SU-DHL-6 (cell line): Measurements from ENCODE around the gene CUL1.

Experiments used
- H2AFZ ChIP-seq: fragments of 200-600 bp; sonication (generic); 2 replicates; pipeline ENCODE4 v1.6.1; 2014; ENCODE audit warnings: low read depth, mild to moderate bottlenecking, moderate library complexity, mixed read lengths, antibody characterized with exemption, low read length; ENCODE audit not compliant: severe bottlenecking
- H3F3A ChIP-seq: fragments of 200-600 bp; shearing (Covaris generic); 2 replicates; pipeline ENCODE4 v1.6.0; 2016; ENCODE audit warnings: antibody characterized with exemption, mild to moderate bottlenecking; ENCODE audit not compliant: insufficient read depth
- H3K27ac ChIP-seq: fragments of 200-600 bp; sonication (generic); 2 replicates; pipeline ENCODE4 v1.5.1; 2016; ENCODE audit warnings: low read depth, mild to moderate bottlenecking, low read length, moderate library complexity, mixed read lengths
- H3K27me3 ChIP-seq: fragments of 200-600 bp; sonication (generic), shearing (Covaris generic); 2 replicates; pipeline ENCODE4 v1.6.0; 2014; ENCODE audit warnings: mild to moderate bottlenecking, low read length
- H3K36me3 ChIP-seq: fragments of 200-600 bp; sonication (generic); 2 replicates; pipeline ENCODE4 v1.6.1; 2014; ENCODE audit warnings: mild to moderate bottlenecking, low read length, mixed read lengths
- H3K4me2 ChIP-seq: fragments of 300-600, 200-600 bp; shearing (Covaris generic), sonication (generic); 2 replicates; pipeline ENCODE4 v1.6.0; 2014; ENCODE audit warnings: low read length, low read depth, mild to moderate bottlenecking; ENCODE audit not compliant: poor library complexity, severe bottlenecking
- H3K4me3 ChIP-seq: fragments of 200-600 bp; sonication (generic); 2 replicates; pipeline ENCODE4 v1.5.1; 2014; ENCODE audit warnings: antibody characterized with exemption, low read length, mild to moderate bottlenecking, mixed read lengths; ENCODE audit not compliant: insufficient read depth, poor library complexity, severe bottlenecking
- H3K79me2 ChIP-seq: fragments of 200-600 bp; sonication (generic); 2 replicates; pipeline ENCODE4 v1.6.1; 2014; ENCODE audit warnings: mild to moderate bottlenecking, low read length, moderate library complexity; ENCODE audit not compliant: insufficient read depth
- H3K9ac ChIP-seq: fragments of 200-600 bp; sonication (generic); 2 replicates; pipeline ENCODE4 v1.7.0; 2014; ENCODE audit warnings: mild to moderate bottlenecking, low read length
- H3K9me2 ChIP-seq: fragments of 200-600 bp; sonication (generic); replicated peaks from 2 replicates; pipeline ENCODE4 v1.6.1; 2014; ENCODE audit warnings: low read length; ENCODE audit not compliant: insufficient read depth
- H3K9me3 ChIP-seq: fragments of 200-600 bp; sonication (generic); 2 replicates; pipeline ENCODE4 v1.6.1; 2014; ENCODE audit warnings: low read length, mixed read lengths; ENCODE audit not compliant: insufficient read depth
- H4K20me1 ChIP-seq: fragments of 200-600 bp; sonication (generic); 2 replicates; pipeline ENCODE4 v1.6.1; 2014; ENCODE audit warnings: low read depth, mild to moderate bottlenecking, antibody characterized with exemption, low read length, moderate library complexity, mixed read lengths
- EZH2phosphoT487 ChIP-seq: fragments of 200-600 bp; sonication (generic), shearing (Covaris generic); conservative IDR thresholded peaks from 2 replicates; pipeline ENCODE4 v1.6.1; 2018; ENCODE audit warnings: mild to moderate bottlenecking, antibody characterized with exemption, low read length, moderate library complexity, mixed read lengths
- TF ChIP-seq, protein P1 (sequence below): fragments of 200-600 bp; sonication (generic); IDR thresholded peaks from one replicate; pipeline ENCODE4 v1.5.1; 2017; ENCODE audit warnings: antibody characterized with exemption, mild to moderate bottlenecking, low read length, moderate library complexity; ENCODE audit not compliant: insufficient read depth, poor library complexity, severe bottlenecking

CUL1 gene

DNA sequence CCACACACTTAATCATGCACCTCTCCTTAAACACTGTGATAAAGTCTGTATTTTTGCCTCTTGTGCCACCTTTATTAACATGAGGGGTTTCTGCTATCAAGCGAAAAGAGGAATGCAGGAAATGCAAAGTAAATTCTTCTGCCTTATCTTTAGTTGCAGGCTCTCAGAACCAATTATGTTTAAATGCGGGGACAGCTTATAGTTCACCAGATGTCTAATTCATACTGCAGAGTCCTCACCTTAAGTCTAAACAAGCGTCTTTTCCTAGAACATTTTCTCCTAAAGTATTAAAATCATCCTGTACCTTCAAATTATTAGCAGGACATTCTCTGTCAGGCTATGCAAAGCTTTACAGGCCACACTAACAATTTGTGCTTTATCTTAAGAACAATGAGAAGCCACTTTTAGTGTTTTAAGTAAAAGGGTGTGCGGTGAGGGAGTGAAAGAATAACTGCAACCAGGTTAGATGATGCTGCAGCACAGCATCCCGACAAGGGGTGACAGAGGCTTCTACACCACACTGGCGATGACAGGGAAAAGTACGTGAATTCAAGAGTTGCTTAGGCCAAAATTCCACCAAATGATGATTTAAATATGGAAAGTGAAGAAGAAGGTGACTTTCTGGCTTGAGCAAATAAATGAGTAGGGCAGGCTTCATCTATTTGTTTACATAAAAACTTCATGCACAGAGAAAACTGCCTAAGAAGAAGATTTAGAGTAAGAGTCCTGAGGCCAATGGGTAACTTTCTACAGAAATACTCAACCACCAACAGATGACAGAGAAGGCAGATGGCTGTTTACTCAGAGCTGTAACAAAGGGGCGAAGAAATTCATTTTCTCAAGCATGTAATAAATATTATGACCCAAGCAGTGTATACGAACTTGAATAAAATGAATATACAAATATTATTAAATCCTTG is 149.4 kb downstream of the CUL1 start:
- Histone ChIP-seq H3K4me3 (no peak overlapping the region), H3F3A (peaks cover 18% of the 10 kb centered on the region; the same call in 1 of the 2 replicates), H2AFZ (no peak overlapping the region), H3K9me3 (no peaks in the 10 kb centered on the region), H3K4me2 (peak overlapping the region; percentile 3), H3K27me3 (no peaks in the 10 kb centered on the region), H3K27ac (no peak overlapping the region), H3K79me2 (peaks cover 99% of the 10 kb centered on the region), H3K36me3 (peaks cover 29% of the 10 kb centered on the region), H4K20me1 (peaks cover 76% of the 10 kb centered on the region), H3K9me2 (no peaks in the 10 kb centered on the region), H3K9ac (no peak overlapping the region)
- TF ChIP-seq, protein P1, sequence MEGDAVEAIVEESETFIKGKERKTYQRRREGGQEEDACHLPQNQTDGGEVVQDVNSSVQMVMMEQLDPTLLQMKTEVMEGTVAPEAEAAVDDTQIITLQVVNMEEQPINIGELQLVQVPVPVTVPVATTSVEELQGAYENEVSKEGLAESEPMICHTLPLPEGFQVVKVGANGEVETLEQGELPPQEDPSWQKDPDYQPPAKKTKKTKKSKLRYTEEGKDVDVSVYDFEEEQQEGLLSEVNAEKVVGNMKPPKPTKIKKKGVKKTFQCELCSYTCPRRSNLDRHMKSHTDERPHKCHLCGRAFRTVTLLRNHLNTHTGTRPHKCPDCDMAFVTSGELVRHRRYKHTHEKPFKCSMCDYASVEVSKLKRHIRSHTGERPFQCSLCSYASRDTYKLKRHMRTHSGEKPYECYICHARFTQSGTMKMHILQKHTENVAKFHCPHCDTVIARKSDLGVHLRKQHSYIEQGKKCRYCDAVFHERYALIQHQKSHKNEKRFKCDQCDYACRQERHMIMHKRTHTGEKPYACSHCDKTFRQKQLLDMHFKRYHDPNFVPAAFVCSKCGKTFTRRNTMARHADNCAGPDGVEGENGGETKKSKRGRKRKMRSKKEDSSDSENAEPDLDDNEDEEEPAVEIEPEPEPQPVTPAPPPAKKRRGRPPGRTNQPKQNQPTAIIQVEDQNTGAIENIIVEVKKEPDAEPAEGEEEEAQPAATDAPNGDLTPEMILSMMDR: no peak
- no peak for TF ChIP-seq EZH2phosphoT487

DNA sequence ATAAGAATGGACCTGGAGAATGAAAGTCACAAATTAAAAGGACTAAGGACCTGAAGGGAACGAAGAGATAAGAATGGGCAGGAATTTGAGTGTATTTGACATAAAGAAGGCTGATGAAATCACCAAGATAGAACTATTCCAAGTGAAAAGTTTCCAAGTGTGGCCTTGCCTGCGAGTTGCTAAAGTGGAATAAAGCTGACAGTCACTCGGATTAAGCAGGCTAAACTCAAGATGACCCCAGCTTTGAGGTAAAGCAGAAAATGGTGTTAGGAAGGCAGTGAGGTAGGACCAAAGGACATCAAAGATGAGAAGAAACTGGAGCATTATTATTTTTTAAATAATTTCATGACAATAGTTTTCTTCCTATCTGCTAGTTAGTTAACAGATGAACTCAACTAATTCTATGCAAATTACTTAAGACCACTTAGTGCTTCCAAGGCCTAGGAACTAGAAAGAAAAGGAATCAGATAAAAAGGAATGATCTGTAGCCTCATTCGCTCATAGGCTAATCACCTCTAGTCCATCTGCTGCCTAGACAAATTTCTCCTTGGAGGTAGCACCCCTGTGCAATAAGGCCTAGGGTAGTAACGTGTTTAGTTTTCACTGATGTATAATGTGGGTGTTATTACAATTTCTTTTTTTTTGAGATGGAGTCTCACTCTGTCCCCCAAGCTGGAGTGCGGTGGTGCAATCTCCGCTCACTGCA is 150.8 kb downstream of the CUL1 start:
- H4K20me1 ChIP-seq: peaks cover 79% of the 10 kb centered on the region
- no peak overlapping the region for H3K4me2 ChIP-seq
- peaks cover 26% of the 10 kb centered on the region for H3K36me3 ChIP-seq
- peaks cover 100% of the 10 kb centered on the region for H3K79me2 ChIP-seq
- no peaks in the 10 kb centered on the region for H3K9me3 ChIP-seq
- H3K27me3 ChIP-seq: no peaks in the 10 kb centered on the region
- H3F3A ChIP-seq: peaks cover 18% of the 10 kb centered on the region; the same call in 1 of the 2 replicates
- no peaks in the 10 kb centered on the region for H3K9me2 ChIP-seq
- H2AFZ ChIP-seq: no peak overlapping the region
- H3K9ac ChIP-seq: no peak overlapping the region
- TF ChIP-seq EZH2phosphoT487: no peak
- TF ChIP-seq, protein P1: no peak
- H3K27ac ChIP-seq: no peak overlapping the region
- no peak overlapping the region for H3K4me3 ChIP-seq

DNA sequence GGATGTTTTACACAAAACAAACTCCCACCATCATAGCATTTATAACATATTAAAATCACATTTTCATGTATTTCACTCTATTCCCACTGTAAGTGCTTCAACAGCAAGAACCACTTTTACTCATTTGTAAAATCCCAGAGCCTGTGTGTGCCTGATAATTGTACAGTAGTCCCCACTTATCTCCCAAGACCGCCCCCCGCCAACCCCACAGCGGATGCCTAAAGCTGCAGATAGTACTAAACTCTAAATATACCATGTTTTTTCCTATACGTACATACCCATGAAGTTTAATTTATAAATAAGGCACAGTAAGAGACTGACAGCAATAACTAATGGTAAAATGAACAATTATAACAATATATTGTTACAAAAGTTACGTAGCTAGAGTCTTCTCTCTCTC is 151.9 kb downstream of the CUL1 start:
- H3K4me3 ChIP-seq: no peak overlapping the region
- H2AFZ ChIP-seq: no peak overlapping the region
- no peak overlapping the region for H3K4me2 ChIP-seq
- H3F3A ChIP-seq: peaks cover 9% of the 10 kb centered on the region; the same call in 1 of the 2 replicates
- no peak overlapping the region for H3K27ac ChIP-seq
- no peaks in the 10 kb centered on the region for H3K9me2 ChIP-seq
- peaks cover 78% of the 10 kb centered on the region for H4K20me1 ChIP-seq
- H3K9ac ChIP-seq: no peak overlapping the region
- TF ChIP-seq, protein P1: no peak
- no peak for TF ChIP-seq EZH2phosphoT487
- peaks cover 18% of the 10 kb centered on the region for H3K36me3 ChIP-seq
- H3K27me3 ChIP-seq: no peaks in the 10 kb centered on the region
- peaks cover 100% of the 10 kb centered on the region for H3K79me2 ChIP-seq
- no peaks in the 10 kb centered on the region for H3K9me3 ChIP-seq
